ENCODE data around the gene ARMC6. TPM values are rescaled to one million over a fixed set of nuclear protein-coding genes. Genes with fewer than 3 reads are reported as not detected.
"Not testable (repeated sequence)": the region's sequence is repeated elsewhere in the genome, so short reads cannot be mapped to it uniquely, and the experiment has no call there.

Gene ARMC6
- total RNA-seq, 6 experiments from 2014 or later, result 19.3 to 64.8 (median 41.4) TPM

- no peak for TF ChIP-seq POLR2A (IDR thresholded peaks at IDR 0.05)
- no peak for TF ChIP-seq CTCF (IDR thresholded peaks at IDR 0.05)
- Histone ChIP-seq H3K27ac (no peak overlapping the region), H3K9me3 (no peaks in the 10 kb centered on the region), H3K36me3 (peaks cover 0 to 53% (median 26%) of the 10 kb centered on the region in 4 donors), H3K4me1 (peaks cover 0 to 31% (median 4%) of the 10 kb centered on the region in 4 donors), H3K27me3 (no peaks in the 10 kb centered on the region), H3K4me3 (no peak overlapping the region)
- 74% methylated on average over 4 of the region's 4 CpGs for WGBS (ENCODE audit: insufficient coverage, low coverage, low lambda C conversion rate, missing lambda C conversion rate)
- intact Hi-C loops (cut with DNase I), result no loop called here
- ATAC-seq (no peak), DNase-seq (no peak)
Measured at GRCh38 chr19:19022380-19022961, 10.9 kb upstream of the ARMC6 start.

- ATAC-seq; H3K4me3 ChIP-seq; intact Hi-C loops (cut with DNase I); DNase-seq; H3K27me3 ChIP-seq; H3K9me3 ChIP-seq; H3K27ac ChIP-seq: not testable (repeated sequence)
- Histone ChIP-seq H3K4me1 (peaks cover 0 to 36% (median 4%) of the 10 kb centered on the region in 4 donors), H3K36me3 (peaks cover 0 to 52% (median 30%) of the 10 kb centered on the region in 4 donors)
- WGBS (ENCODE audit: insufficient coverage, low coverage, low lambda C conversion rate, missing lambda C conversion rate), result 86% methylated on average over 1 of the region's 1 CpG
Measured at GRCh38 chr19:19023376-19023775, 10.0 kb upstream of the ARMC6 start.

GRCh38 chr19:19025861-19026260, 7.5 kb upstream of the ARMC6 start:
- TF ChIP-seq CTCF (IDR thresholded peaks at IDR 0.05) (no peak), POLR2A (IDR thresholded peaks at IDR 0.05) (no peak)
- Histone ChIP-seq H3K4me1 (peaks cover 0 to 36% (median 4%) of the 10 kb centered on the region in 4 donors), H3K27ac (peak overlapping the region in 1 of 3 donors; percentile 54), H3K9me3 (no peaks in the 10 kb centered on the region), H3K27me3 (no peaks in the 10 kb centered on the region), H3K36me3 (peaks cover 0 to 60% (median 31%) of the 10 kb centered on the region in 4 donors), H3K4me3 (no peak overlapping the region)
- ATAC-seq (no peak), DNase-seq (no peak)
- intact Hi-C loops (cut with DNase I), result no loop called here
- 70% methylated on average over 10 of the region's 11 CpGs for WGBS (ENCODE audit: insufficient coverage, low coverage, low lambda C conversion rate, missing lambda C conversion rate)

- intact Hi-C loops (cut with DNase I), result no loop called here
- no peaks in the 10 kb centered on the region for H3K9me3 ChIP-seq
- peak; percentile 91 to 98 (median 96) for ATAC-seq
- H3K36me3 ChIP-seq, result peaks cover 0 to 60% (median 31%) of the 10 kb centered on the region in 4 donors
- DNase-seq, result peak; percentile 66 to 89 (median 83)
- no peak overlapping the region for H3K4me3 ChIP-seq
- peak; percentile 38 to 59 (median 48) for TF ChIP-seq CTCF (IDR thresholded peaks at IDR 0.05)
- TF ChIP-seq POLR2A (IDR thresholded peaks at IDR 0.05), result no peak
- no peaks in the 10 kb centered on the region for H3K27me3 ChIP-seq
- peaks cover 0 to 32% (median 4%) of the 10 kb centered on the region in 4 donors for H3K4me1 ChIP-seq
- WGBS (ENCODE audit: insufficient coverage, low coverage, low lambda C conversion rate, missing lambda C conversion rate), result 16% methylated on average over 9 of the region's 10 CpGs
- peak overlapping the region in 1 of 3 donors; percentile 54 for H3K27ac ChIP-seq
Measured at GRCh38 chr19:19026299-19026971, 7.0 kb upstream of the ARMC6 start.

- H3K36me3 ChIP-seq, result peaks cover 0 to 60% (median 31%) of the 10 kb centered on the region in 4 donors
- 61% methylated on average over 4 of the region's 4 CpGs for WGBS (ENCODE audit: insufficient coverage, low coverage, low lambda C conversion rate, missing lambda C conversion rate)
- H3K27ac ChIP-seq, result peak overlapping the region in 1 of 3 donors; percentile 54
Measured at GRCh38 chr19:19027228-19027627, 6.2 kb upstream of the ARMC6 start.

More at GRCh38 chr19:19027228-19027627, 6.2 kb upstream of the ARMC6 start:
- no peak for DNase-seq
- intact Hi-C loops (cut with DNase I), result no loop called here
- peaks cover 0 to 35% (median 4%) of the 10 kb centered on the region in 4 donors for H3K4me1 ChIP-seq
- no peak for ATAC-seq
- TF ChIP-seq POLR2A (IDR thresholded peaks at IDR 0.05) (no peak), CTCF (IDR thresholded peaks at IDR 0.05) (no peak)
- no peaks in the 10 kb centered on the region for H3K27me3 ChIP-seq
- H3K4me3 ChIP-seq, result no peak overlapping the region
- no peaks in the 10 kb centered on the region for H3K9me3 ChIP-seq
